Measurements from ENCODE around the gene CCHCR1.
"Not testable (repeated sequence)": the region's sequence is repeated elsewhere in the genome, so short reads cannot be mapped to it uniquely, and the experiment has no call there.

GRCh38 chr6:31196251-31197022 is 38.8 kb upstream of the CCHCR1 start:
- not testable (repeated sequence) for TF ChIP-seq POLR2A, CTCF (IDR thresholded peaks at IDR 0.05)

Measured in prostate gland (tissue), 2 donors.